ENCODE results near the gene WDR81. TPM values are rescaled to one million over a fixed set of nuclear protein-coding genes. Genes with fewer than 3 reads are reported as not detected.
"Not testable (repeated sequence)": the region's sequence is repeated elsewhere in the genome, so short reads cannot be mapped to it uniquely, and the experiment has no call there.

WDR81 gene
- total RNA-seq, 2 experiments from 2014 or later = 7.0 to 8.0 TPM

- no peak for TF ChIP-seq CTCF (IDR thresholded peaks at IDR 0.05)
- Mint-ChIP-seq H3K27ac (no peak overlapping the region), H3K9me3 (no peaks in the 10 kb centered on the region), H3K4me3 (peak overlapping the region; percentile 27), H3K4me1 (ENCODE audit: low read depth) (peaks cover 30% of the 10 kb centered on the region), H3K27me3 (no peaks in the 10 kb centered on the region), H3K36me3 (ENCODE audit: low read depth) (peaks cover 33% of the 10 kb centered on the region)
- intact Hi-C loops (cut with micrococcal nuclease) = no loop called here
- DNase-seq (no peak), ATAC-seq (no peak)
- CTCF ChIA-PET = no interaction called here
- POLR2A ChIA-PET = no interaction called here
These were observed 38.4 kb upstream of the WDR81 start for GRCh38 chr17:1686086-1686485.

GRCh38 chr17:1688405-1688804 lies 36.1 kb upstream of the WDR81 start:
- CTCF ChIA-PET; H3K27ac Mint-ChIP-seq; intact Hi-C loops (cut with micrococcal nuclease); H3K27me3 Mint-ChIP-seq; H3K4me3 Mint-ChIP-seq; H3K9me3 Mint-ChIP-seq; ATAC-seq; POLR2A ChIA-PET; DNase-seq: not testable (repeated sequence)
- Mint-ChIP-seq H3K4me1 (ENCODE audit: low read depth) (peaks cover 13% of the 10 kb centered on the region), H3K36me3 (ENCODE audit: low read depth) (peaks cover 10% of the 10 kb centered on the region)

GRCh38 chr17:1690544-1691221 lies 33.8 kb upstream of the WDR81 start:
- DNase-seq = no peak
- CTCF ChIA-PET = no interaction called here
- Mint-ChIP-seq H3K4me1 (ENCODE audit: low read depth) (peaks cover 2% of the 10 kb centered on the region), H3K9me3 (no peaks in the 10 kb centered on the region), H3K4me3 (no peak overlapping the region), H3K27ac (no peak overlapping the region), H3K27me3 (no peaks in the 10 kb centered on the region), H3K36me3 (ENCODE audit: low read depth) (no peaks in the 10 kb centered on the region)
- intact Hi-C loops (cut with micrococcal nuclease) = no loop called here
- ATAC-seq = no peak
- POLR2A ChIA-PET = no interaction called here
- TF ChIP-seq CTCF (IDR thresholded peaks at IDR 0.05) = no peak

GRCh38 chr17:1693339-1693738 lies 31.2 kb upstream of the WDR81 start:
- ChIA-PET CTCF (interaction anchor here (0.6 kb wide), 1 partner anchor 317 kb away, joined by 3 read pairs; no protein-coding TSS in a partner anchor), POLR2A (no interaction called here)
- no peak for DNase-seq
- Mint-ChIP-seq H3K27ac (no peak overlapping the region), H3K27me3 (no peaks in the 10 kb centered on the region), H3K9me3 (no peaks in the 10 kb centered on the region), H3K4me3 (no peak overlapping the region), H3K4me1 (ENCODE audit: low read depth) (no peaks in the 10 kb centered on the region), H3K36me3 (ENCODE audit: low read depth) (no peaks in the 10 kb centered on the region)
- ATAC-seq = no peak
- intact Hi-C loops (cut with micrococcal nuclease) = no loop called here
- TF ChIP-seq CTCF (IDR thresholded peaks at IDR 0.05) = no peak

- Mint-ChIP-seq H3K4me1 (ENCODE audit: low read depth) (no peaks in the 10 kb centered on the region), H3K36me3 (ENCODE audit: low read depth) (no peaks in the 10 kb centered on the region), H3K27ac (no peak overlapping the region), H3K27me3 (no peaks in the 10 kb centered on the region), H3K9me3 (no peaks in the 10 kb centered on the region), H3K4me3 (no peak overlapping the region)
- no peak for DNase-seq
- POLR2A ChIA-PET = no interaction called here
- TF ChIP-seq CTCF (IDR thresholded peaks at IDR 0.05) = no peak
- no peak for ATAC-seq
- intact Hi-C loops (cut with micrococcal nuclease) = no loop called here
- CTCF ChIA-PET = no interaction called here
These were observed 29.1 kb upstream of the WDR81 start for GRCh38 chr17:1695365-1695764.

Measured in activated CD8-positive, alpha-beta T cell treated with anti-CD3 and anti-CD28 coated beads for 36 hours (primary cell).